GM21390 (cell line): Measurements from ENCODE around the gene TP73.
"Not testable (repeated sequence)": the region's sequence is repeated elsewhere in the genome, so short reads cannot be mapped to it uniquely, and the experiment has no call there.

Experiments used
- ATAC-seq: cut with Tn5 transposase; IDR thresholded peaks from one replicate; pipeline ENCODE4 v1.9.1; 2021; ENCODE audit not compliant: unreplicated experiment

TP73 gene

GRCh38 chr1:3618531-3618880 is 33.8 kb upstream of the TP73 start:
- no peak for ATAC-seq

GRCh38 chr1:3618881-3619671 is 33.2 kb upstream of the TP73 start:
- no peak for ATAC-seq

- no peak for ATAC-seq
Measured at GRCh38 chr1:3620708-3621107, 31.6 kb upstream of the TP73 start.

GRCh38 chr1:3621151-3621671 is 31.1 kb upstream of the TP73 start:
- ATAC-seq, result not testable (repeated sequence)

- not testable (repeated sequence) for ATAC-seq
Measured at GRCh38 chr1:3622102-3622501, 30.2 kb upstream of the TP73 start.

GRCh38 chr1:3623441-3624199 is 28.7 kb upstream of the TP73 start:
- ATAC-seq, result no peak

- ATAC-seq, result peak; percentile 93
Measured at GRCh38 chr1:3624200-3625136, 27.8 kb upstream of the TP73 start, which contains the start of gene TPRG1L. TSS of gene TPRG1L (plus strand) at chr1:3625015. CDS start at chr1:3625073, 58 bp downstream.

GRCh38 chr1:3625151-3625907 is 27.0 kb upstream of the TP73 start:
- peak; percentile 18 for ATAC-seq

GRCh38 chr1:3626025-3626424 is 26.3 kb upstream of the TP73 start:
- ATAC-seq, result no peak

- ATAC-seq, result no peak
Measured at GRCh38 chr1:3627515-3628253, 24.6 kb upstream of the TP73 start.

GRCh38 chr1:3628445-3628844 is 23.9 kb upstream of the TP73 start:
- no peak for ATAC-seq

GRCh38 chr1:3629561-3630160 is 22.7 kb upstream of the TP73 start:
- no peak for ATAC-seq

GRCh38 chr1:3630161-3630611 is 22.1 kb upstream of the TP73 start:
- ATAC-seq, result no peak

- ATAC-seq, result no peak
Measured at GRCh38 chr1:3630914-3631313, 21.4 kb upstream of the TP73 start.

- no peak for ATAC-seq
Measured at GRCh38 chr1:3631320-3632260, 20.7 kb upstream of the TP73 start.

- no peak for ATAC-seq
Measured at GRCh38 chr1:3632298-3632697, 20.0 kb upstream of the TP73 start.

GRCh38 chr1:3632716-3633343 is 19.5 kb upstream of the TP73 start:
- no peak for ATAC-seq
